Caco-2 (cell line): ENCODE measurements around the gene TENM3. TPM values are rescaled to one million over a fixed set of nuclear protein-coding genes. Genes with fewer than 3 reads are reported as not detected.
A peak's percentile ranks its signal among the peaks of the same experiment; 100 is the strongest.

Source experiments
- BruUV-seq: library from RNA; stranded (reverse); fragments of 400-500 nt; replicated peaks from 2 replicates; lab custom pipeline; 2021; lab: Mats Ljungman, UMichigan
- CTCF ChIA-PET: fragments of 300-600 bp; sonication (Branson Sonifier 250); formaldehyde crosslinking; loops from one replicate; lab custom pipeline; 2022; ENCODE audit warnings: antibody characterized with exemption; lab: Charles Lee
- POLR2A ChIA-PET: fragments of 300-600 bp; sonication (Branson Sonifier 250); formaldehyde crosslinking; loops from one replicate; lab custom pipeline; 2022; ENCODE audit warnings: antibody characterized with exemption; lab: Charles Lee
- DNase-seq, 2 experiments: peaks; one replicate each; pipeline versions ENCODE4 v3.0.0 to v3.0.0-alpha.2; 2020 to 2022
- H3K27me3 ChIP-seq: replicated peaks from 2 replicates; pipeline ENCODE4 v1.6.0; 2011; ENCODE audit warnings: low read length; ENCODE audit not compliant: control insufficient read depth, insufficient read depth
- H3K36me3 ChIP-seq: 2 replicates; pipeline ENCODE4 v1.5.1; 2011; ENCODE audit warnings: low read length; ENCODE audit not compliant: control insufficient read depth, insufficient read depth
- H3K4me1 ChIP-seq: fragments of 250-450 bp; sonication (Bioruptor Pico); 2 replicates; pipeline ENCODE4 v1.5.1; 2020; ENCODE audit warnings: mild to moderate bottlenecking
- H3K4me3 ChIP-seq: 2 replicates; pipeline ENCODE4 v1.5.1; 2011; ENCODE audit warnings: low read depth, mild to moderate bottlenecking, control low read depth, low read length
- H3K9me3 ChIP-seq: fragments of 250-450 bp; sonication (Bioruptor Pico); 2 replicates; pipeline ENCODE4 v1.5.1; 2020; ENCODE audit warnings: mild to moderate bottlenecking, moderate library complexity
- H3K27ac Mint-ChIP-seq: one replicate; pipeline ENCODE4 v1.8.0; 2022; ENCODE audit warnings: mixed read lengths; ENCODE audit not compliant: unreplicated experiment
- H3K27me3 Mint-ChIP-seq: one replicate; pipeline ENCODE4 v1.8.0; 2022; ENCODE audit warnings: mixed read lengths; ENCODE audit not compliant: insufficient read depth, unreplicated experiment
- H3K36me3 Mint-ChIP-seq: one replicate; pipeline ENCODE4 v1.8.0; 2022; ENCODE audit warnings: mild to moderate bottlenecking, mixed read lengths; ENCODE audit not compliant: insufficient read depth, unreplicated experiment
- H3K4me1 Mint-ChIP-seq: one replicate; pipeline ENCODE4 v1.8.0; 2022; ENCODE audit warnings: low read depth, mixed read lengths; ENCODE audit not compliant: unreplicated experiment
- H3K4me3 Mint-ChIP-seq: one replicate; pipeline ENCODE4 v1.8.0; 2022; ENCODE audit warnings: mild to moderate bottlenecking, moderate library complexity, mixed read lengths; ENCODE audit not compliant: unreplicated experiment
- H3K9me3 Mint-ChIP-seq: one replicate; pipeline ENCODE4 v1.8.0; 2022; ENCODE audit warnings: mixed read lengths; ENCODE audit not compliant: unreplicated experiment
- CTCF ChIP-seq, 2 experiments: fragments of 200-600 bp in 1 of 2; IDR thresholded peaks; 1 replicate in 1 of 2; 2 replicates in 1 of 2; pipeline versions ENCODE4 v1.5.1 to v1.8.0; 2011 to 2022; ENCODE audit warnings: antibody characterized with exemption in 1 of 2, control low read depth in 1 of 2, inconsistent platforms in 1 of 2, low read depth in 1 of 2, low read length in 1 of 2, mild to moderate bottlenecking in 1 of 2, moderate library complexity in 1 of 2; ENCODE audit not compliant: insufficient read depth in 1 of 2, severe bottlenecking in 1 of 2, unreplicated experiment in 1 of 2
- intact Hi-C: fragments of 100-400 bp; cut with micrococcal nuclease; formaldehyde crosslinking; loops from one replicate; pipeline ENCODE4 v1.10.0; 2022; ENCODE audit not compliant: unreplicated experiment
- total RNA-seq: library from RNA; stranded (reverse); gene quantifications from 2 replicates; pipeline ENCODE4 v1.2.3, GENCODE V29; 2022

The TENM3 gene
- total RNA-seq, 1 experiment from 2014 or later = 94.7 TPM

GRCh38 chr4:182264139-182264752 lies 21.0 kb downstream of the TENM3 start:
- Mint-ChIP-seq H3K4me3 (no peak overlapping the region), H3K4me1 (peaks cover 5% of the 10 kb centered on the region), H3K27ac (no peak overlapping the region), H3K9me3 (no peaks in the 10 kb centered on the region), H3K36me3 (peaks cover 35% of the 10 kb centered on the region), H3K27me3 (no peaks in the 10 kb centered on the region)
- Histone ChIP-seq H3K9me3 (no peaks in the 10 kb centered on the region), H3K4me1 (peaks cover 19% of the 10 kb centered on the region; the same call in 1 of the 2 replicates), H3K27me3 (no peaks in the 10 kb centered on the region), H3K4me3 (no peak overlapping the region), H3K36me3 (no peaks in the 10 kb centered on the region)
- DNase-seq = no peak
- POLR2A ChIA-PET = no interaction called here
- CTCF ChIA-PET = no interaction called here
- no TSS peak for BruUV-seq
- intact Hi-C loops = no loop called here
- TF ChIP-seq CTCF (IDR thresholded peaks at IDR 0.05; ENCODE audit: insufficient read depth in 1 of 2, low read depth in 1 of 2, low read length in 1 of 2, severe bottlenecking in 1 of 2, unreplicated experiment in 1 of 2) = no peak

- no peaks in the 10 kb centered on the region for H3K27me3 ChIP-seq
- peak in 1 of 2 experiments; percentile 47 for TF ChIP-seq CTCF (IDR thresholded peaks at IDR 0.05; ENCODE audit: insufficient read depth in 1 of 2, low read depth in 1 of 2, low read length in 1 of 2, severe bottlenecking in 1 of 2, unreplicated experiment in 1 of 2)
- H3K4me3 ChIP-seq = no peak overlapping the region
- Mint-ChIP-seq H3K36me3 (peaks cover 29% of the 10 kb centered on the region), H3K4me1 (peaks cover 5% of the 10 kb centered on the region), H3K27ac (no peak overlapping the region), H3K27me3 (no peaks in the 10 kb centered on the region), H3K4me3 (no peak overlapping the region), H3K9me3 (no peaks in the 10 kb centered on the region)
- no peaks in the 10 kb centered on the region for H3K9me3 ChIP-seq
- DNase-seq = peak; percentile 61 to 65
- peaks cover 19% of the 10 kb centered on the region; the same call in 1 of the 2 replicates for H3K4me1 ChIP-seq
- intact Hi-C loops = no loop called here
- CTCF ChIA-PET = no interaction called here
- H3K36me3 ChIP-seq = no peaks in the 10 kb centered on the region
- POLR2A ChIA-PET = interaction anchor here (0.5 kb wide), 1 partner anchor 27 kb away, joined by 3 read pairs; no protein-coding TSS in a partner anchor
- BruUV-seq = no TSS peak
Observed at GRCh38 chr4:182265881-182266280, 22.7 kb downstream of the TENM3 start.

- TF ChIP-seq CTCF (IDR thresholded peaks at IDR 0.05; ENCODE audit: insufficient read depth in 1 of 2, low read depth in 1 of 2, low read length in 1 of 2, severe bottlenecking in 1 of 2, unreplicated experiment in 1 of 2) = no peak
- no peaks in the 10 kb centered on the region for H3K9me3 ChIP-seq
- H3K27me3 ChIP-seq = no peaks in the 10 kb centered on the region
- POLR2A ChIA-PET = no interaction called here
- CTCF ChIA-PET = no interaction called here
- H3K27ac Mint-ChIP-seq = no peak overlapping the region
- H3K27me3 Mint-ChIP-seq = no peaks in the 10 kb centered on the region
- no peak for DNase-seq
- peaks cover 25% of the 10 kb centered on the region for H3K4me1 ChIP-seq
- peaks cover 32% of the 10 kb centered on the region for H3K36me3 Mint-ChIP-seq
- H3K4me1 Mint-ChIP-seq = peaks cover 5% of the 10 kb centered on the region
- intact Hi-C loops = no loop called here
- H3K9me3 Mint-ChIP-seq = no peaks in the 10 kb centered on the region
- H3K4me3 ChIP-seq = no peak overlapping the region
- H3K36me3 ChIP-seq = no peaks in the 10 kb centered on the region
- BruUV-seq = no TSS peak
- H3K4me3 Mint-ChIP-seq = no peak overlapping the region
Observed at GRCh38 chr4:182267048-182267447, 23.8 kb downstream of the TENM3 start.
